PC-3 (cell line): ENCODE data around the gene ITGB4.

ENCODE experiments used
- CTCF ChIP-seq: fragments of 300-600 bp; sonication (generic); conservative IDR thresholded peaks from 2 replicates; pipeline ENCODE4 v1.5.1; 2017; ENCODE audit warnings: antibody characterized with exemption, low read depth, mild to moderate bottlenecking, low read length
- EZH2 ChIP-seq: fragments of 300-600 bp; sonication (generic); IDR thresholded peaks from one replicate; pipeline ENCODE4 v1.6.1; 2017; ENCODE audit warnings: antibody characterized with exemption, mild to moderate bottlenecking, low read length; ENCODE audit not compliant: unreplicated experiment

- TF ChIP-seq CTCF (no peak), EZH2 (no peak)
These were observed 8.8 kb upstream of the ITGB4 start for GRCh38 chr17:75712446-75712845.
